Neural cell (in vitro differentiated cells): ENCODE measurements around the gene APP.

Experiments used
- CTCF ChIP-seq: fragments of 450-650 bp; IDR thresholded peaks from 2 replicates; pipeline ENCODE4 v1.5.1; 2014; ENCODE audit warnings: antibody characterized with exemption, mild to moderate bottlenecking, moderate library complexity; ENCODE audit not compliant: poor library complexity, severe bottlenecking
- MXI1 ChIP-seq: fragments of 450-650 bp; conservative IDR thresholded peaks from 2 replicates; pipeline ENCODE4 v1.6.1; 2014; ENCODE audit warnings: antibody characterized with exemption, mild to moderate bottlenecking; ENCODE audit not compliant: poor library complexity, severe bottlenecking
- POLR2AphosphoS5 ChIP-seq: IDR thresholded peaks from 2 replicates; pipeline ENCODE4 v1.6.1; 2012
- REST ChIP-seq: IDR thresholded peaks from 2 replicates; pipeline ENCODE4 v1.6.1; 2012; ENCODE audit warnings: borderline replicate concordance
- TAF1 ChIP-seq: IDR thresholded peaks from 2 replicates; pipeline ENCODE4 v1.6.1; 2012; ENCODE audit warnings: low read depth

- TF ChIP-seq CTCF (no peak), POLR2AphosphoS5 (no peak), MXI1 (no peak), REST (no peak), TAF1 (no peak)
Measured at GRCh38 chr21:25904044-25904695, 266.4 kb downstream of the APP start.
